GM06990 (cell line): ENCODE data around the gene TMEM38B.
"Not testable (repeated sequence)": the region's sequence is repeated elsewhere in the genome, so short reads cannot be mapped to it uniquely, and the experiment has no call there.

ENCODE experiments used
- DNase-seq: peaks from one replicate; pipeline ENCODE4 v3.0.0-alpha.2; 2011; ENCODE audit not compliant: insufficient read length; ENCODE audit errors: extremely low read depth
- H3K27me3 ChIP-seq: replicated peaks from 2 replicates; pipeline ENCODE4 v1.6.0; 2011; ENCODE audit warnings: low read length; ENCODE audit not compliant: control insufficient read depth, insufficient read depth
- H3K36me3 ChIP-seq: 2 replicates; pipeline ENCODE4 v1.5.1; 2011; ENCODE audit warnings: low read length; ENCODE audit not compliant: control insufficient read depth, insufficient read depth
- H3K4me3 ChIP-seq: replicated peaks from 2 replicates; pipeline ENCODE4 v1.5.1; 2011; ENCODE audit warnings: low read depth, mild to moderate bottlenecking, control low read depth, low read length
- CTCF ChIP-seq: IDR thresholded peaks from 2 replicates; pipeline ENCODE4 v1.5.1; 2011; ENCODE audit warnings: low read length, control low read depth, mild to moderate bottlenecking, inconsistent platforms; ENCODE audit not compliant: insufficient read depth, poor library complexity, severe bottlenecking

The TMEM38B gene

GRCh38 chr9:105735366-105735765, 41.0 kb downstream of the TMEM38B start:
- H3K4me3 ChIP-seq: no peak overlapping the region
- TF ChIP-seq CTCF: no peak
- no peak for DNase-seq

GRCh38 chr9:105737205-105737604, 42.9 kb downstream of the TMEM38B start:
- no peak overlapping the region for H3K4me3 ChIP-seq
- DNase-seq: no peak
- H3K27me3 ChIP-seq: no peaks in the 10 kb centered on the region
- TF ChIP-seq CTCF: no peak
- no peaks in the 10 kb centered on the region; the same call in 1 of the 2 replicates for H3K36me3 ChIP-seq

More at GRCh38 chr9:105735366-105735765, 41.0 kb downstream of the TMEM38B start:
- Histone ChIP-seq H3K27me3 (no peaks in the 10 kb centered on the region), H3K36me3 (no peaks in the 10 kb centered on the region; the same call in 1 of the 2 replicates)

GRCh38 chr9:105742088-105742487, 47.7 kb downstream of the TMEM38B start:
- Histone ChIP-seq H3K27me3 (no peaks in the 10 kb centered on the region), H3K36me3 (no peaks in the 10 kb centered on the region; the same call in 1 of the 2 replicates), H3K4me3 (no peak overlapping the region)
- no peak for DNase-seq
- no peak for TF ChIP-seq CTCF

DNA sequence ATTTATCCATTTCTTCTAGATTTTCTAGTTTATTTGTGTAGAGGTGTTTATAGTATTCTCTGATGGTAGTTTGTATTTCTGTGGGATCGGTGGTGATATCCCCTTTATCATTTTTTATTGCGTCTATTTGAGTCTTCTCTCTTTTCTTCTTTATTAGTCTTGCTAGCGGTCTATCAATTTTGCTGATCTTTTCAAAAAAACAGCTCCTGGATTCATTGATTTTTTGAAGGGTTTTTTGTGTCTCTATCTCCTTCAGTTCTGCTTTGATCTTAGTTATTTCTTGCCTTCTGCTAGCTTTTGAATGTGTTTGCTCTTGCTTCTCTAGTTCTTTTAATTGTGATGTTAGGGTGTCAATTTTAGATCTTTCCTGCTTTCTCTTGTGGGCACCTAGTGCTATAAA, 53.0 kb downstream of the TMEM38B start:
- DNase-seq, H3K4me3 ChIP-seq, H3K36me3 ChIP-seq, H3K27me3 ChIP-seq: not testable (repeated sequence)

GRCh38 chr9:105751761-105752160, 57.4 kb downstream of the TMEM38B start:
- no peaks in the 10 kb centered on the region for H3K27me3 ChIP-seq
- H3K36me3 ChIP-seq: peaks cover 1% of the 10 kb centered on the region; the same call in 1 of the 2 replicates
- DNase-seq: no peak
- TF ChIP-seq CTCF: no peak
- no peak overlapping the region for H3K4me3 ChIP-seq

- Histone ChIP-seq H3K27me3 (no peaks in the 10 kb centered on the region), H3K4me3 (no peak overlapping the region), H3K36me3 (no peaks in the 10 kb centered on the region)
- TF ChIP-seq CTCF: no peak
- DNase-seq: no peak
Observed at GRCh38 chr9:105757496-105758251, 63.3 kb downstream of the TMEM38B start.
